K562 (cell line): ENCODE results near the gene MNDA. TPM values are rescaled to one million over a fixed set of nuclear protein-coding genes. Genes with fewer than 3 reads are reported as not detected.

Source experiments
- ATAC-seq: fragments of 200-7000 bp; cut with Tn5 transposase; 3 replicates; pipeline ENCODE4 v1.9.1; 2020; ENCODE audit warnings: moderate library complexity
- BruUV-seq: library from RNA; stranded (reverse); fragments of 400-500 nt; replicated peaks from 2 replicates; lab custom pipeline; 2021; lab: Mats Ljungman, UMichigan
- CTCF ChIA-PET: fragments of 300-600 bp; formaldehyde crosslinking; extraction: SDS; loops from one replicate; lab custom pipeline; 2021; ENCODE audit warnings: low intra/inter-chr PET ratio; lab: Yijun Ruan, JAX
- POLR2A ChIA-PET: fragments of 300-600, 350-650 bp; sonication (Branson Sonifier 250); formaldehyde crosslinking; extraction: SDS; loops from one replicate; lab custom pipeline; 2021; ENCODE audit warnings: antibody characterized with exemption, inconsistent platforms; lab: Yijun Ruan, JAX
- DNase-seq, 4 experiments: peaks; one replicate each; pipeline versions ENCODE4 v3.0.0 to v3.0.0-alpha.2; 2011 to 2018; ENCODE audit warnings: low spot score in 3 of 4, mixed read lengths in 3 of 4; ENCODE audit errors: extremely low read depth in 1 of 4
- FAIRE-seq: peaks from 2 replicates; lab custom pipeline; 2011; peaks lifted over from hg19 to GRCh38; lab: Jason Lieb, UNC
- H2AFZ ChIP-seq: 2 replicates; pipeline ENCODE4 v1.6.0; 2011; ENCODE audit warnings: low read depth, low read length, control low read depth, inconsistent platforms
- H3K27ac ChIP-seq: fragments of 200-600 bp; 3 replicates; pipeline ENCODE4 v1.8.0; 2011; ENCODE audit warnings: low read depth, mild to moderate bottlenecking, control low read depth, inconsistent platforms, low read length, moderate library complexity, mixed read lengths; ENCODE audit errors: extremely low read depth
- H3K27me3 ChIP-seq, 2 experiments: fragments of 300-600 bp in 1 of 2; 2 replicates in 1 of 2; 3 replicates in 1 of 2; pipeline versions ENCODE4 v1.6.0 to v1.8.0; 2011; ENCODE audit warnings: inconsistent platforms in 2 of 2, low read length in 2 of 2, mild to moderate bottlenecking in 1 of 2, mixed read lengths in 1 of 2, moderate library complexity in 1 of 2; ENCODE audit not compliant: control insufficient read depth in 2 of 2, insufficient read depth in 2 of 2
- H3K36me3 ChIP-seq: fragments of 300-600 bp; 3 replicates; pipeline ENCODE4 v1.8.0; 2011; ENCODE audit warnings: mild to moderate bottlenecking, low read length, inconsistent platforms; ENCODE audit not compliant: control insufficient read depth, insufficient read depth
- H3K4me1 ChIP-seq, 2 experiments: fragments of 200-600 bp in 1 of 2; replicated peaks in 1 of 2; 2 replicates in 1 of 2; 3 replicates in 1 of 2; pipeline versions ENCODE4 v1.5.1 to v1.8.0; 2011; ENCODE audit warnings: inconsistent platforms in 2 of 2, low read length in 2 of 2, mild to moderate bottlenecking in 1 of 2, mixed read lengths in 1 of 2, moderate library complexity in 1 of 2; ENCODE audit not compliant: control insufficient read depth in 2 of 2, insufficient read depth in 2 of 2
- H3K4me2 ChIP-seq: 2 replicates; pipeline ENCODE4 v1.6.1; 2011; ENCODE audit warnings: low read length, control low read depth, inconsistent platforms, mixed read lengths; ENCODE audit not compliant: insufficient read depth
- H3K4me3 ChIP-seq: fragments of 200-600 bp; sonication (generic), shearing (Covaris generic); 2 replicates; pipeline ENCODE4 v1.5.1; 2016; ENCODE audit warnings: control low read depth, inconsistent platforms
- H3K79me2 ChIP-seq: fragments of 200-600 bp; 3 replicates; pipeline ENCODE4 v1.8.0; 2011; ENCODE audit warnings: low read length, inconsistent platforms; ENCODE audit not compliant: control insufficient read depth, insufficient read depth
- H3K9ac ChIP-seq, 2 experiments: 2 replicates each; pipeline versions ENCODE4 v1.6.0 to v1.6.1; 2011; ENCODE audit warnings: low read depth in 2 of 2, low read length in 2 of 2, control low read depth in 1 of 2, inconsistent platforms in 1 of 2, mild to moderate bottlenecking in 1 of 2, mixed read lengths in 1 of 2; ENCODE audit not compliant: insufficient read depth in 1 of 2
- H3K9me1 ChIP-seq: one replicate; pipeline ENCODE4 v1.6.0; 2011; ENCODE audit warnings: inconsistent platforms, mild to moderate bottlenecking, low read length, moderate library complexity; ENCODE audit not compliant: control insufficient read depth, insufficient read depth
- H3K9me3 ChIP-seq: replicated peaks from 2 replicates; pipeline ENCODE4 v1.5.1; 2011; ENCODE audit warnings: low read depth, low read length, inconsistent platforms; ENCODE audit not compliant: control insufficient read depth, insufficient read depth
- H4K20me1 ChIP-seq: replicated peaks from 2 replicates; pipeline ENCODE4 v1.6.1; 2011; ENCODE audit warnings: low read length, inconsistent platforms, mixed read lengths; ENCODE audit not compliant: control insufficient read depth, insufficient read depth
- ELF4 ChIP-seq: fragments of 450-650 bp; formaldehyde crosslinking; IDR thresholded peaks from 2 replicates; pipeline ENCODE4 v1.4.0; 2022; ENCODE audit warnings: missing genetic modification characterization
- MAFG ChIP-seq: fragments of 450-650 bp; conservative IDR thresholded peaks from 2 replicates; pipeline ENCODE4 v1.6.1; 2016; ENCODE audit warnings: missing genetic modification characterization, missing compliant biosample characterization
- MYNN ChIP-seq, 2 experiments: sonication (generic); formaldehyde crosslinking in 1 of 2; IDR thresholded peaks; 2 replicates each; pipeline versions ENCODE4 v1.5.0 to v1.6.1; 2016 to 2020; ENCODE audit warnings: antibody characterized with exemption in 1 of 2, missing genetic modification reagents in 1 of 2
- NR3C1 ChIP-seq: sonication (generic); formaldehyde crosslinking; IDR thresholded peaks from 2 replicates; pipeline ENCODE4 v1.8.1; 2022; ENCODE audit warnings: missing genetic modification reagents
- POLR2AphosphoS5 ChIP-seq: IDR thresholded peaks from 2 replicates; pipeline ENCODE4 v1.6.1; 2011; ENCODE audit warnings: mild to moderate bottlenecking, low read depth, low read length, moderate library complexity; ENCODE audit not compliant: control insufficient read depth, insufficient read depth
- POLR2B ChIP-seq: fragments of 450-650 bp; IDR thresholded peaks from 2 replicates; pipeline ENCODE4 v1.6.1; 2018; ENCODE audit warnings: low read depth; ENCODE audit not compliant: partially characterized antibody
- WGBS: fragments of 100-300 bp; shearing (Covaris generic); methylation state at CpG from one replicate; pipeline ENCODE4 v1.1.6; 2016; ENCODE audit warnings: low coverage, mixed read lengths; ENCODE audit not compliant: insufficient coverage; ENCODE audit errors: missing lambda C conversion rate; 5-methylcytosine and 5-hydroxymethylcytosine counted together
- in situ Hi-C: fragments of 300-500 bp; cut with MboI; formaldehyde crosslinking; loops from 4 replicates; pipeline ENCODE4 v1.15.0; 2018; ENCODE audit warnings: inconsistent platforms, mixed read lengths
- intact Hi-C: fragments of 100-400 bp; cut with micrococcal nuclease; formaldehyde crosslinking; loops from 2 replicates; pipeline ENCODE4 v1.14.2; 2022
- polyA plus RNA-seq, 8 experiments: library from polyadenylated mRNA; depleted of rRNA in 4 of 8; stranded (reverse) in 5 of 8; unstranded in 3 of 8; fragments of >200 nt; fragmentation: Nextera tagmentation in 2 of 8; fragmentation: Illumina TruSeq in 1 of 8; extraction: Ambion mirVana in 2 of 8; extraction: Trizol in 1 of 8; gene quantifications; 2 replicates each; pipeline versions ENCODE4 v1.2.1 to v1.2.3, GENCODE V29; 2011 to 2014; ENCODE audit warnings: inconsistent platforms in 1 of 8, missing spikeins in 1 of 8
- total RNA-seq, 7 experiments: library from RNA; depleted of rRNA in 6 of 7; stranded (reverse); fragments of >200 nt in 6 of 7; fragmentation: Illumina TruSeq in 2 of 7; extraction: Trizol in 2 of 7; gene quantifications; 2 replicates each; pipeline versions ENCODE4 v1.2.1 to v1.2.3, GENCODE V29; 2011 to 2021; ENCODE audit warnings: low replicate concordance in 1 of 7
- TF ChIP-seq, protein P1 (sequence below): fragments of 250-450 bp; sonication (Bioruptor Pico); IDR thresholded peaks from 2 replicates; pipeline ENCODE4 v1.8.0; 2022; ENCODE audit warnings: moderate library complexity, mild to moderate bottlenecking, inconsistent platforms

MNDA gene
- total and polyA plus RNA-seq, 9 of the 15 experiments (the other 6 are each of a cell fraction or from before 2014, with no cell fraction given) = 0.08 to 0.14 (median 0.09) TPM; not detected in 6

DNA sequence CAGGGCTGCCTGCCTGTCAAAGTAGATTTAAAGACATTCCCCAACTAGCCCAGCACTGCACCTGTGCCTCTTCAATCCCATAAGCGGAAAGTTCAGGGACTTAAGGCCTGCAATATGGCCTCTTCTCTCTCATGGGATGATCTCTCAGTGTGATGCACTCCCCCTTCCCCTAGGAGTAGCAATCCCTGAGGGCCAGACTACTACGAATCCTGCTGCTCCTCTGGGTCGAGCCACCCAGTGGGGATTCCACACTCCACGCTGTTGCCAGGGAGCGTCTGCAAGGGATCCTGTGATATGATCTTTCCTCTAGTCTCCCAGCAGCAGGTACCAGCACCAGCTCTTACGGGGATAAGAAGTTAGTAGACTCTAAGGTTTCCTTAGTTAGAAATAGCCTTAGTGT is 36.9 kb upstream of the MNDA start (continued):
- TF ChIP-seq MYNN (IDR thresholded peaks at IDR 0.05) = no peak
- no peak for TF ChIP-seq MYNN (CRISPR knock-in tag; IDR thresholded peaks at IDR 0.05)
- TF ChIP-seq, all 486 proteins: peak for 0

DNA sequence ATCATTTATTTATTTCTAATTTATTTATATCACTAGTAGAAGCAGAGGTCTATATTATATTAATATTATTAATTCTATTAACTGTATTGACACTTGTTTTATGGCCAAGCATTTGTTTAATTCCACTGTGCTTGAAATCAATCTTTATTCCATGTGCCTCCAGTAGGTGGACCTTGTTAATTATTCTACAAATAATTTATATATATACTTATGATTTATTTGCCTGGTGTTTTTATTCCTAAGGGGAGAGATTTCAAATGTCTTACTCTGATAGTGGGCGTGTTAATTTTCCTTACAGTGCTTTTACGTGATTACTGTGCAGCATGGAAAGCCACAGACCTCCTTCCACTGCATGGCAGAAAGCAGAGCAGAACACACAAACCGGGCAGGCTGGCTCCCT is 32.6 kb upstream of the MNDA start:
- Histone ChIP-seq H3K4me2 (no peak overlapping the region), H2AFZ (0 out of 2 replicates have a peak overlapping the region, but pooled peaks have one; percentile 6), H3K4me3 (no peak overlapping the region), H3K9me3 (peaks cover 2% of the 10 kb centered on the region; the same call in 1 of the 2 replicates), H3K9me1 (no peaks in the 10 kb centered on the region), H3K27ac (no peak overlapping the region), H3K9ac (no peak overlapping the region), H3K27me3 (no peaks in the 10 kb centered on the region), H3K4me1 (peaks cover 0 to 15% of the 10 kb centered on the region in 2 experiments; a peak in 2 of 5 replicates), H3K79me2 (no peaks in the 10 kb centered on the region), H3K36me3 (no peaks in the 10 kb centered on the region), H4K20me1 (no peaks in the 10 kb centered on the region)
- BruUV-seq = no TSS peak
- TF ChIP-seq, protein P1, sequence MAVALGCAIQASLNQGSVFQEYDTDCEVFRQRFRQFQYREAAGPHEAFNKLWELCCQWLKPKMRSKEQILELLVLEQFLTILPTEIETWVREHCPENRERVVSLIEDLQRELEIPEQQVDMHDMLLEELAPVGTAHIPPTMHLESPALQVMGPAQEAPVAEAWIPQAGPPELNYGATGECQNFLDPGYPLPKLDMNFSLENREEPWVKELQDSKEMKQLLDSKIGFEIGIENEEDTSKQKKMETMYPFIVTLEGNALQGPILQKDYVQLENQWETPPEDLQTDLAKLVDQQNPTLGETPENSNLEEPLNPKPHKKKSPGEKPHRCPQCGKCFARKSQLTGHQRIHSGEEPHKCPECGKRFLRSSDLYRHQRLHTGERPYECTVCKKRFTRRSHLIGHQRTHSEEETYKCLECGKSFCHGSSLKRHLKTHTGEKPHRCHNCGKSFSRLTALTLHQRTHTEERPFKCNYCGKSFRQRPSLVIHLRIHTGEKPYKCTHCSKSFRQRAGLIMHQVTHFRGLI (CRISPR knock-in tag) = no peak
- TF ChIP-seq NR3C1 (CRISPR knock-in tag) (no peak), POLR2AphosphoS5 (no peak), MAFG (no peak), POLR2B (no peak), ELF4 (CRISPR knock-in tag) (no peak)
- ATAC-seq (no peak), DNase-seq (no peak), FAIRE-seq (no peak)
- ChIA-PET POLR2A (no interaction called here), CTCF (no interaction called here)
- in situ Hi-C loops (loop anchor here (10.0 kb wide), 1 partner anchor 196 kb away; no protein-coding TSS in a partner anchor), intact Hi-C loops (no loop called here)
- 81% methylated on average over 3 of the region's 3 CpGs for WGBS
